ENCODE data around the gene BTBD10. TPM values are rescaled to one million over a fixed set of nuclear protein-coding genes. Genes with fewer than 3 reads are reported as not detected.

The BTBD10 gene
- total RNA-seq, 1 experiment from 2014 or later, result 18.4 TPM

GRCh38 chr11:13362596-13363109 is 100.4 kb downstream of the BTBD10 start:
- intact Hi-C loops (cut with micrococcal nuclease; ENCODE audit: unreplicated experiment), result no loop called here
- TF ChIP-seq CTCF (conservative IDR thresholded peaks at IDR 0.05; ENCODE audit: low read depth, low read length), result no peak
- no peak for TF ChIP-seq EZH2 (IDR thresholded peaks at IDR 0.05; ENCODE audit: borderline replicate concordance, low read depth, low read length, poor library complexity, severe bottlenecking)
- no peaks in the 10 kb centered on the region for H3K36me3 ChIP-seq (ENCODE audit: insufficient read depth, low read length, poor library complexity, severe bottlenecking)
- no peaks in the 10 kb centered on the region for H3K4me1 ChIP-seq (ENCODE audit: insufficient read depth, low read length, poor library complexity, severe bottlenecking)
- POLR2A ChIA-PET (ENCODE audit: low non-redundant PET), result no interaction called here
- no TSS peak for BruUV-seq (replicated peaks)
- H3K27me3 ChIP-seq (replicated peaks; ENCODE audit: insufficient read depth, low read depth, low read length, poor library complexity), result no peaks in the 10 kb centered on the region
- DNase-seq (ENCODE audit: low spot score), result no peak
- H3K9me3 ChIP-seq (ENCODE audit: low read depth, low read length, poor library complexity, severe bottlenecking), result no peaks in the 10 kb centered on the region
- CTCF ChIA-PET, result no interaction called here
- H3K27ac ChIP-seq (ENCODE audit: low read depth, low read length, poor library complexity, severe bottlenecking), result no peak overlapping the region
- no peak overlapping the region for H3K4me3 ChIP-seq (ENCODE audit: low read depth, low read length, poor library complexity, severe bottlenecking)

GRCh38 chr11:13358596-13359270 is 104.3 kb downstream of the BTBD10 start:
- H3K4me3 ChIP-seq (ENCODE audit: low read depth, low read length, poor library complexity, severe bottlenecking), result no peak overlapping the region
- H3K27ac ChIP-seq (ENCODE audit: low read depth, low read length, poor library complexity, severe bottlenecking), result no peak overlapping the region
- H3K27me3 ChIP-seq (replicated peaks; ENCODE audit: insufficient read depth, low read depth, low read length, poor library complexity), result no peaks in the 10 kb centered on the region
- no peaks in the 10 kb centered on the region for H3K4me1 ChIP-seq (ENCODE audit: insufficient read depth, low read length, poor library complexity, severe bottlenecking)
- intact Hi-C loops (cut with micrococcal nuclease; ENCODE audit: unreplicated experiment), result no loop called here
- ChIA-PET CTCF (no interaction called here), POLR2A (ENCODE audit: low non-redundant PET) (no interaction called here)
- H3K36me3 ChIP-seq (ENCODE audit: insufficient read depth, low read length, poor library complexity, severe bottlenecking), result no peaks in the 10 kb centered on the region
- no peak for DNase-seq (ENCODE audit: low spot score)
- no peak for TF ChIP-seq CTCF (conservative IDR thresholded peaks at IDR 0.05; ENCODE audit: low read depth, low read length)
- H3K9me3 ChIP-seq (ENCODE audit: low read depth, low read length, poor library complexity, severe bottlenecking), result no peaks in the 10 kb centered on the region
- BruUV-seq (replicated peaks), result no TSS peak

- TF ChIP-seq EZH2 (IDR thresholded peaks at IDR 0.05; ENCODE audit: borderline replicate concordance, low read depth, low read length, poor library complexity, severe bottlenecking) (no peak), CTCF (conservative IDR thresholded peaks at IDR 0.05; ENCODE audit: low read depth, low read length) (no peak)
- CTCF ChIA-PET, result no interaction called here
- no peak overlapping the region for H3K27ac ChIP-seq (ENCODE audit: low read depth, low read length, poor library complexity, severe bottlenecking)
- no peaks in the 10 kb centered on the region for H3K4me1 ChIP-seq (ENCODE audit: insufficient read depth, low read length, poor library complexity, severe bottlenecking)
- POLR2A ChIA-PET (ENCODE audit: low non-redundant PET), result no interaction called here
- no peak for DNase-seq (ENCODE audit: low spot score)
- BruUV-seq (replicated peaks), result no TSS peak
- no peaks in the 10 kb centered on the region for H3K36me3 ChIP-seq (ENCODE audit: insufficient read depth, low read length, poor library complexity, severe bottlenecking)
- H3K4me3 ChIP-seq (ENCODE audit: low read depth, low read length, poor library complexity, severe bottlenecking), result no peak overlapping the region
- no peaks in the 10 kb centered on the region for H3K9me3 ChIP-seq (ENCODE audit: low read depth, low read length, poor library complexity, severe bottlenecking)
- intact Hi-C loops (cut with micrococcal nuclease; ENCODE audit: unreplicated experiment), result no loop called here
- no peaks in the 10 kb centered on the region for H3K27me3 ChIP-seq (replicated peaks; ENCODE audit: insufficient read depth, low read depth, low read length, poor library complexity)
These were observed 105.8 kb downstream of the BTBD10 start for GRCh38 chr11:13357232-13357631.

All from A673 (cell line).